NCI-H226 (cell line): Measurements from ENCODE around the gene LARGE1.
A peak's percentile ranks its signal among the peaks of the same experiment; 100 is the strongest.

Experiments used
- DNase-seq: peaks from one replicate; pipeline ENCODE4 v3.0.0-alpha.2; 2015

LARGE1 gene

DNA sequence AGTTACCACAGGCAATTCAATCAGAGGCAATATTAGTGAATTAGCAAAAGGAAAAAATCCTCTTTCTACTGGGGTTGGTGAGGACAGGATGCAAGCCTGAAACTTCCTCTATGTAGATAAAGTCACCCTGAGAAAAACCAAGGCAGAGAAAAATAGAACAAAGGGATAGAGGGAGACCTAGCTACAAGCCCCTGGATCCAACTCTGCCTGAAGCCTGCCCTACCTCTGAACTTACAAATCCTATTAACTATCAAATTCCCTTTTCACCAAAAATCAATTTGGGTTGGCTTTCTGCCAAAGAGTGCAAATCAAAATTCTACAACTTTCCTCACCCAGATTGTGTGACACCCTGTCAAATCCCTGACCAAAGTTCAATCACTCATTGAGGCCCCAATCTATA, 161.3 kb downstream of the LARGE1 start:
- no peak for DNase-seq

DNA sequence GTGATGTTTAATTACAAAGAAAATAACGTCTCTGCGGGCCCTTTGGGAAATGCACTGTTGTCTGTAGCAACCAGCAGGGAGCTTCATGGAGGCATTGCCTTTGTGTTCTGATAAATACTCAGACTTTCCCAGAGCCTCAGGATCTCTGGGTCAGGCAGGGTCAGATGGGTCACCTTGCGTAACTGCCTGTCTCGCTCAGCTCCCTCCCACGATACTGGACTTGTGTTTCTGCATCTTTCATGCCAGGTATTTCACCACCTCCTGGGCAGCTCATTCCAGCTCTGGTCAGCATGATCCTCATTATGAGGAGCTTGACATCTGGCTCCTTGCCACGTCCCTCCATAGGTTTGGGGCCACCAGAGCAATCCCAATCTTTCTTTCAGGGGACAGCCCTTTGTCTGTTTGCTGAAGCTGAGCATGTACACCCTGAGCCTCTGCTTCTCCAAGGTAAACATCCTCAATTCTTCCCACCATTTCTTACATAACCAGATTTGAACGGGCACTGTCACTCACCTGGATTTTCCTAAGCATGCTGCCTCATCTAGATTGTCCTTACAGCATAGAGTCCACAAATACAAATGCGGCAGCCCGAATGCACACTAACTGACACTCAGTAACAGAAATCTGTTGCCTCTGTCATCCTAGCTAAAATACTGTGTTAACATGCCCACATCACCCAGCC, 162.3 kb downstream of the LARGE1 start:
- DNase-seq = no peak

GRCh38 chr22:33757041-33757801, 163.1 kb downstream of the LARGE1 start:
- DNase-seq = no peak

GRCh38 chr22:33756508-33756949, 163.7 kb downstream of the LARGE1 start:
- no peak for DNase-seq

DNA sequence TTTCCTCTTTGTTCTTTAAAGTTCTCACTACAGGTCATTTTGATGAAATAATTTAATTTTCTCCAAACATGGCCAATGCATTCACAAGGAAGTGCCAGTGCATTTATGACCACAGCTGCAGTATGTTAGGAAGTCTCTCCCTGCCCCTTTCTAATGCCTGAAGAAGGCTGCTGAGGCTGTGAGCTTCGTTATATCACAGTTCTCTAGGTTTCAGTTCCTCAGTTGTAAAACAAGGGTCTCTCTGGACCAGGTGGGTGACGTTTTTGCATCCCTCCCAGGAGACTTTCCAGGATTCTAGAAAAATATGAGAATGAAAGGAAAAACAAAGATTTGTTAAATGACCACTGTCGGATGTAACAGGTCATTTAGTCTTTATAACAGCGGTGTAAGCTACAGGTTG, 171.6 kb downstream of the LARGE1 start:
- DNase-seq = no peak

GRCh38 chr22:33747576-33748180, 172.6 kb downstream of the LARGE1 start:
- no peak for DNase-seq

DNA sequence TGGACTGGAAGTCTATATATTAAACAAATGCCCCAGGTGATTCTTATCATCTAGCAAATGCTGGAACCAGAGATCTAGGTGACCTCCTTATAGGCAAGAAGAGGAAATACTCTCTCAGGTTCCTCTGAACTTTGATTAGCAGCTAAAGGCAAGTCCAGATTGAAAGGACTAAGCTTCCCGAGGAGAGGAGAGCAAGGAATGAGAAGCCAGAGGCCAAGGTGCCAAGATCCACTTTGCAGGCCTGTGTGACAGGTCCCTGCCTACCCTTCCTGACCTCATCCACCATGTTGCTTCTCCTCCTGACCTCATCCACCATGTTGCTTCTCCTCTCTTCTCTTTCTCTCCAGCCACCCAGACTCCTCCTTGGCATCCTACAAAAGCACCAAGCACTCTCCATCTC, 173.2 kb downstream of the LARGE1 start:
- no peak for DNase-seq

DNA sequence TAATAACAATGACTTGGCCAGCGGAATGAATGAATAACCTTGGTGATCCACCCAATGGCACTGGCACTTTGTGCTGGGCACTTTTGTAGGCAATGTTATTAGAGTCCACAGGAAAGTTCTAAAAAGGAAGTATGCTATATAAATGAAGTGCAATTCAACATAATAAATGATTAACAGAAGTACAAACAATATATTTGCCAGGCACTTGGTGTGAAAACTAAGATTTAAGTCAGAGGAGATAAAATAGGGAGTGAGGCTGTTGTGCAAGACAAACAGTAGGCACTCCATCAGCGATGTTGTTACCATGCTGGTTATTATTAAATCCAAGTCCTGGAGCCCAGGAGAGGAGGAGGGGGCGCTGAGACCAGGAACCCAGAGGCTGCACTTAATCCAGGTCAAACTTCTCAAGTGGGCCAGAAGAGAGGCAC, 173.8 kb downstream of the LARGE1 start:
- DNase-seq = no peak

DNA sequence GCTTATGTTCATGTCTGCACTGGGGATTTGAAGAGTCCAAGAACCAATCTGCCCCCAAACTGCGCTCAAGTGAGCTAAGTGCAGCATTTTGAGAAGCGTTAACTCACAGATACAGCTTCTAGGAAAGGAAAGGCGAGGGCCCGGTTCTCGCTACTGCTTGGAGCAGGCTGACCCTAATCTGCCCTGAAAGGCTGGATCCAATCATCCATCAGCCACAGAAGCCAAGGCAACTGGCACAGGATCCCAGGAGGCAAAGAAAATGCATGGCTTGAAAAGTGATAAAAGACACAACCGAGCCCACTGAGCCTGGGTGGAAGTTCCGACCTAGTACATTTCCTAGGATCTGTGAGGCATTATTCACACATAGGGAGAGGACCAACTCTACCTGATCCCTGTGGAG, 174.8 kb downstream of the LARGE1 start:
- no peak for DNase-seq

- DNase-seq = no peak
Measured at GRCh38 chr22:33743756-33744155, 176.5 kb downstream of the LARGE1 start.

- DNase-seq = no peak
Measured at GRCh38 chr22:33741025-33741424, 179.3 kb downstream of the LARGE1 start.

- DNase-seq = no peak
Measured at GRCh38 chr22:33739516-33739915, 180.8 kb downstream of the LARGE1 start.

DNA sequence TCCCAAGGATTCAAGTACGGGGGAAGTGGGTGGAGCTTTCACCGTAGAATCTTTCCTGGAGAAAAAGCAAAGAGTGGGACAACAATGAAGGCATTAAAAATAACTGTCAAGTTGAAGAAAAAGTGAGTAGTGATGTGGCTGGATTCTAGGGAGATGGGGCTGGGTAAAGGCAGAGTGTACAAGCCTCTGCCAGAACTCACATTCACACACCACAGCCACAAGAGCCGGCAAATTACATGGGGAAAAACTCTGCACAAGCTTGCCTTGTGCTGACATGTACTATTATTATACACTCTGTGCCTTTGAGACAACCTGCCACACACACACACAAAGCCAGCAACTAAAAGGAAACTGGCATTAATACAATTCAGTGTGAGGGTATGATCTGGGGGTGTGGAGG, 182.6 kb downstream of the LARGE1 start:
- DNase-seq = no peak

GRCh38 chr22:33735978-33736377, 184.3 kb downstream of the LARGE1 start:
- DNase-seq = no peak

GRCh38 chr22:33728847-33729246, 191.4 kb downstream of the LARGE1 start:
- DNase-seq = no peak

DNA sequence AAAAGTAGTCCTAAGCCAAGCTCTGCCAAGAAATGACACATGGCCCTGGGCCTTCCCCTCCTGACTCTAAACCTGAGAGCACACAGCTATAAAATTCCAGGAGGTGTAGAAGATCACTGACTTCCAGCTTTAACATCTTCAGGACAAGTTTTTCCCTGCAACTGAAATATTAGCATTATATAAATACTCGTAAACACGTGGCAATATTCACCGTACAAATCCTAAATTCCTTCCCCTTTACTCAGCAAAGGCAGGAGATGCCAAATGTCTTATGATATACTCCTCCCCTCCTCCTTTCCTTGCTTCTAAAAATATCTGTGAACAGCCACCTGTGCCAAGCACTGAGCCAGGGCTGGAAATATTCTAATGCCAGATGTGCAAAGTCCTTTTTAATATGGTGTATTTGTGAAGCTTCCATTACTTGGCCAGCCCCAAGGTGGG, 194.0 kb downstream of the LARGE1 start:
- peak; percentile 51 for DNase-seq

DNA sequence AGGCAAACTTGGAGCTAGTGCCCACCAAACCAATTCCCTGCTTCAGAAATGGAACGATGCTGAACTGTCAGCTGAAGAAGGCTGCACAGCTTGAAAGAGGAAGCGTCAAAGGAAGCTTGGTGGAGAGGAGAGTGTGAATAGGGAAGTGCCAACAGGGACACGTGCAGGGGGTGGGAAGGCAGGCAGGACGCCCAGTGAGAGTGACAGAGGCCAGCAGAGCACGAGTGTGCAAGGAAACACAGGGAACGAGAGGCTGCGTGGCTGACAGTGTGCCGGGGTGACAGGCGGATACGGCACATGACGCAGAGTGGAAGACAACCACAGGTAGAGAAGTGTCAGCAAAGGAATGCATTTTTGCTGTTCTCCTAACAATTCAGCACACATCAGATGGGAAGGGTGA, 196.4 kb downstream of the LARGE1 start:
- DNase-seq = no peak

- no peak for DNase-seq
Measured at GRCh38 chr22:33722816-33723215, 197.5 kb downstream of the LARGE1 start.

DNA sequence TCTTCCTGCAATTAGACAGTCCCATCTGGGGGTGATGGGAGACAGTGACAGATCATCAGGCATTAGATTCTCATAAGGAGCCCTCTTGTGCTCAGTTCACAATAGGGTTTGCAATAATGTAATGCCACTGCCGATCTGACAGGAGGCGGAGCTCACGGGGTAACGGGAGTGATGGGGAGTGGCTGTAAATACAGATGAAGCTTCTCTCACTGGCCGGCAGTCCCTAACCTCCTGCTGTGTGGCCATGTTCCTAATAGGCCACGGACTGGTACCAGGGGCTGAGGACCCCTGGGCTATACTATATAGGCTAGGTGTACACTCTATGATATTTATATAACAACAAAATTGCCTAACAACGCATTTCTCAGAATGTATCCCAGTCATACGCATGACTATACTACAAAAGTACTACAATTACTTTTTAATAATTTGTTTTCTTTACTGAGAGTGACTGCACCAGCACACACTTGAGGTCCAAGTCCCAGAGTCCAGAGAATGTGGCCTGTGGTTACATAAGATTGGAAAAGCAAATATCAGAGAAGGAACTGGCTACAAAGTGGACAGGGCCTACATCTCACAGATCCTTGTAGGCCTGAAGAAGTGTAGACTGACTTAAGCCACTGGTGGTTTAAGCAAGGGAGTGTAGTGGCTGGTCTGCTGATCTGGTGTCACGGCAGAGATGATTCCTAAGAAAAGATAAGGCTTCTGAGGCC, 200.0 kb downstream of the LARGE1 start:
- no peak for DNase-seq

GRCh38 chr22:33717694-33718396, 202.4 kb downstream of the LARGE1 start:
- no peak for DNase-seq

DNA sequence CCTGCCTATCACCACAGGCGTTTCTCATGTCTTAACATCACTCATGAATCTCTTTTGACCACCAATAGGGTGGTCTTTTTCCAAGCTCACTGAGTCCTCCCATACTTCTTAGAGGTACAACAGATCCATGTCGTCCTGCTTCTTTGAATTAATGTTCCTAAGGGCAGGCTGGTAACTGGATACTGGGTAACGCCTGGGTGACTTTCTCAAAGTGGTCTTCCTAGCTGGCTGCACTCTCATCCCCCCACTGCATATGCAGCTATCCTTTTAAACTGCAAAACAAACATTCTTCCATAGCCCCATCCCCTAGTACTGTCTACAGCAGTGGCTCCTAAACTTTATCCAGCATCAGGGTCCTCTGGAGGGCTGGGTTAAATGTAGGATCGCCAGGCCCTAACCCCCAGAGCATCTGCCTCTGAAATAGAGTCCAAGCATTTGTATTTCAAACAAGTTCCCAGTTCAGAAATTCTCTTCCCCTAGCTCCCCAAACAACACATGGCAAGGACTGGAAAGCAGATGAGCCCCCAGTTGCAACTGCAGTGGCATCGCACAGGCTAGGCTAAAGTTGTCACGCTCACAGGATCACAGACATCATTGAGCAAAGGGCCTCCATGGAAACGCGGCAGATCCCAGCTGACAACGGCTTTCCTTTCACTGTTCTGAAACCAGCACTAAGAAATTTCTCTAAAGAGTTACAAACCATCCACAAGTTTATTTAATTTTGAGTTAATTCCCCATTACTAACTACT, 204.9 kb downstream of the LARGE1 start:
- DNase-seq = no peak

- DNase-seq = no peak
Measured at GRCh38 chr22:33710326-33710725, 209.9 kb downstream of the LARGE1 start.
